NCI-H128 (cell line): ENCODE data around the gene ZNF423.
"Not testable (repeated sequence)": the region's sequence is repeated elsewhere in the genome, so short reads cannot be mapped to it uniquely, and the experiment has no call there.

Experiments used
- DNase-seq: peaks from one replicate; lab custom pipeline; 2025; ENCODE audit not compliant: unreplicated experiment; lab: John Stamatoyannopoulos, UW

ZNF423 gene

GRCh38 chr16:49564496-49565229 is 291.2 kb downstream of the ZNF423 start:
- DNase-seq = no peak

GRCh38 chr16:49563666-49564065 is 292.2 kb downstream of the ZNF423 start:
- DNase-seq = no peak

GRCh38 chr16:49562894-49563293 is 293.0 kb downstream of the ZNF423 start:
- DNase-seq = not testable (repeated sequence)

DNA sequence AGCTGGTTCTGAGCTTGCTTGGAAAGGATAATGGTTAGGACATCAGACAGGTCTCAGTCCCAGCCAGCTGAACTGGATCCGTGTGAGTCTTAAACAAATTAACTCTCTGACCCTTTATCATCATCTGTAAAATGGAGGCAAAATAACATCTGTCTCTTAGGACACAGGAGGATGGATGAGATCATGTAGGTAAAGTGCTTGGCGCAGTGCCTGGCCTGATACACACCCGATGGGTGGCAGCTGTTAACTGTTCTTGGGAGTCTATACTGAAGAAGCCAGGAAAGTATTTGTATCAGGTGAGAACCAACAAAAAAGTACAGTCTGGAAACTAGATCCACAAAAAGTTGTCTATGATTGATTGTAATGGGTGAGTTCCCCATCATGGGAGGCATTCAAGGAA is 293.7 kb downstream of the ZNF423 start:
- no peak for DNase-seq

DNA sequence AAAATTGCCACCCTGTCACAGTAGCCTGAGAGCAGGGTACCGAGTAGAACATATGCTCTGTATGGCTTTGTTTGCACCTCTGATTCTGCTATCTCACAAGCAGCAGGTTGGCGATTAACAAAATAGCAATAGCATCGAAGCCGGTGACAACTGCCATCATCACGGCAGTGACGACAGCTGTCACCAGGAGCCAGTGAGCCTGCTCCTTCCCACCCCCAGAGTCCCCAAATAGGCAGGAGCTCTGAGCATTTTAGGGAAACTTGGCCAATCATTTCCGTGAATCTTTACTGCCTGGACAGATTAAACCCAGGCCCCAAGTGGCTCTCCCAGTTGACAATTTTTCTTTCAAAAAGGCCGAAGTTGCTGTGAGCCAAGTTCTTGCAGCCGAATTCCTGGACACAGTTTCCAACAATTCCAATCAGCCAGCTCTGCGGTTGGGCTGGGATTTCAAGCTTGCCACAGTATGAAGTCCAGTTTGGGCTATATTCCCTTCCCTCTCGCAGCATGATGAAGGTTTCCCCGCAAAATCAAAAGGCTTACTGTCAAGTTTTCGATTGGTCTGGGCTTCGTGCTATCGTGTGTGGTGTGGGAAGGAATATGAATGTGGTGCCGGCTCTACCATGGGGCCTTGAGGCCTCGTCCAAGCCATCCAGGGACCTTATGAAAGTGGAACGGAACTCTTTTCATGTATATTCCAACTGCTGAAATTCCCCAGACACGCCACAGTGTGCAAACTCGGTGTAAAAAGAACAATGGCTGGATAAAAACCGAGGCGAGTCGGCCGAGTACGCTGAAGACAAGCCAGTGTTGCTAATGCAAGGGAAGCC is 295.7 kb downstream of the ZNF423 start:
- DNase-seq = no peak

DNA sequence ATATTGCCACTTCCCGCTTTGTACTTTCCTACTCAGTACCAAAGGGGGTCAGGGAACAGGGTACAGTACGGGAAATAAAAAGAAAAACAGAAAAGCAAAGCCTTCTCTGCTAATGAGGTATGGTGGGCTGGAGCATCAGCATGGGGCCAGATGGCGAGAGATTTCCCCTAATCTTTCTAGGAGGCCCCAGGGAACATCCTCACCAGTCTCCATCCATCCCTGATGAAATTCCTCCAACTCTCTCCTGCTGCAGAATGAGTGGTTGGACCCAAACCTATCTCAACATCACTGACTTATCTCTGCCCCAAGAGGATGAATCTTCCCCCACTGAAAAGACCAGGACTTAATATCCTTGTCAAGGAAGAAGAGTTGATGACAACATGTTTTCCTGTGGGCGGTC is 296.7 kb downstream of the ZNF423 start:
- DNase-seq = no peak

GRCh38 chr16:49558451-49558850 is 297.5 kb downstream of the ZNF423 start:
- no peak for DNase-seq

DNA sequence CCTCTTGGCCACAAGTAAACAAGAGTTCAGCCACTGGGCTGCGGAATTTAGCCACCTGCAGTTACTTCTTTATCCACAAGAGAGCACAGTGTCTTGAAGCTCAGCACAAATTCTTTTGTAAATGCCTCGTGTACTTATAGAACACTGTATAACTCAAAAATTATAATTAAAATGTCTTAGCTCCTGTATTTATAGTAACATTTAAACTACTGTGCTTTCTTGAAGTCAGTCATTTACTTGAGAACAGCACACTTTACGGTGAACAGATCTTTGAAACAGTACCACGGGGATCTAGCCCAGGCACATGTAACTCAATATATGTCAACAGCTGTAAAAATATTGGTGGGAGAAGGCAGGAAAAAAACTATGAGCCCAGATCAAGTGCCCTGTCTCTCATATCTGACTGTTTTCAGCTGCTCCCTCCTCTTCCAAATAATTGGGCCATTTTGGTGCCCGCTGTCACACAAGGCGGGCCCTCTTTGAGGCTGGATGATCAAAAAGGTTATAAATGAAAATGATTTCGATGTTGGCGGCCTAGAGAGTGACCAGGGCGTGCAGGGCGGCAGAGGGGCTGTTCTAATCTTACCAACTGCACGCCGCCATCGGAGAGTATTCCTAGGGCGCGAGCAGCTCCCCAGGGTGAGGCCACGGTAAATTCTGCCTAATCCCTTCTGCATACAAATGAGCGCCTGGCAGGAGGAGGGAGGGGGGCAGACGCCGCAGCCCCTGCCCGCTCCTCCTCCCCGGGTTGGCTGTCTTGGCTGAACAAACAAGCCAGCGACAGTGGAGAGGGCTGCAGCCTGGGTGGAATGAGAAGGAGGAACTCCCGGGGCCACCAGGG is 299.1 kb downstream of the ZNF423 start:
- DNase-seq = peak; percentile 28

GRCh38 chr16:49556249-49556605 is 299.7 kb downstream of the ZNF423 start:
- DNase-seq = no peak

DNA sequence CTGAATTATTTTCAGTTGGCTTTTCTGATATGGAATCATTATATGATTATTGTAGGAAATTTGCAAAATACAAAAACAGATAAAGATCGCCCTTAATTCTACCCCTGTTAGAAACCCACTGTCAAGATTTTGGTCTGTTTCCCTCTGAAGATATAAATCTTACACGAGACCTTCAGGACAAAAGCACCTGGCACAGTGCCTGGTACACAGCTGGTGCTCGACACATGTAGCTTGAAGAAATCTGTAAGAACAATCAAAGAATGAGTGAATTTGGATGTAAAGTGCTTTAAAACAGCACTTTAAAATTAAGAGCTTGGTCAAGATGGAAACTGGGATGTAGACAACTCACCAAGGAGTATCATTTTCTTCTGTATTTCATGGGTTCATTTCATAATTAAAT is 301.2 kb downstream of the ZNF423 start:
- DNase-seq = no peak

DNA sequence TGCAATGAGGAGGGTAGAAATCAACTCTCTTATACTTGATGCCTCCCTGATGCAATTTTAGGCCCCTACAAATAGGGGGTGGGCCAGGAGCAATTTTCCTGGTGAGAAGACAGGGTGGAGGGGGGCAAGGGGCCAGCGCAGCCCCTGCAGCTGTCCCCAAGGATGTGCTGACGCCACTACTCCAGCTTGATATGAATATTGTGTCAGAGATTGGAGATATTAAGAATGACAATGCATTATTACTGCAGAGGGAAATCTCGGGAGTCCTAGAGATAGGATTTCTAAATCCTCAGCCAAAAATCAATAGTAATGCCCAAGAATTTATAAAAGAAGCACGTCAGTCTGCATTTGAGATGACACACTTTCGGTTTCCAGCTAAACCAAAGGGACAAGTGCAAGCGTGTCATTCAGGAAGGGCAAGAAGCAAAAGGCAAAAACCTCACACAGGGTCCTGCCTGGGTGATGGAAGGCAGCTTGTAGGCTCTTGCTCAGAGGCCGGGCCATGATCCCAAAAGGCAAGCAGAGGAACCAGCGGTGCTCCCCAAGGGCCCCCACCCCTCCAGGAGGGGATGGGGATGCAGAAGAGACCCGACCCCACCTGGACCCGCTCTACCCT is 303.5 kb downstream of the ZNF423 start:
- DNase-seq = no peak

DNA sequence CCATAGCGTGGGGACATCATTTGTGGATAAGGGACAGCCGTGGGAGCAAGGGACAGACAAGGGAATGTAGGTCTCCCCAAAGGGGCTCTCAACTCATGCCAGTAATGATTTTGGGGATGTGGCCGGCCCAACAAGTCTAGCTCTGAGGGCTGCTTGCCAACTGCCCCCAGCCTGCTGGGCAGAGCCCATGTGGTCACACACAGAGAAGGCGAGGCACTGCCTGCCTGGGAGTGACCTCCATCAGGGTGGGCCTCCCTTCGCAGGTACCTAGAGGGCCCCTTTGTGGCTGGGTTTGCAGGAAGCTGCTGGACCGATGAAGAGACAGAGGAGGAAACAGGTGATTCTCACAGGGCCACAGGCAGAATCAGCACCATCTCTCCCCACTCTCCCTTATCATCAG is 305.2 kb downstream of the ZNF423 start:
- no peak for DNase-seq

GRCh38 chr16:49550140-49550539 is 305.8 kb downstream of the ZNF423 start:
- DNase-seq = no peak

DNA sequence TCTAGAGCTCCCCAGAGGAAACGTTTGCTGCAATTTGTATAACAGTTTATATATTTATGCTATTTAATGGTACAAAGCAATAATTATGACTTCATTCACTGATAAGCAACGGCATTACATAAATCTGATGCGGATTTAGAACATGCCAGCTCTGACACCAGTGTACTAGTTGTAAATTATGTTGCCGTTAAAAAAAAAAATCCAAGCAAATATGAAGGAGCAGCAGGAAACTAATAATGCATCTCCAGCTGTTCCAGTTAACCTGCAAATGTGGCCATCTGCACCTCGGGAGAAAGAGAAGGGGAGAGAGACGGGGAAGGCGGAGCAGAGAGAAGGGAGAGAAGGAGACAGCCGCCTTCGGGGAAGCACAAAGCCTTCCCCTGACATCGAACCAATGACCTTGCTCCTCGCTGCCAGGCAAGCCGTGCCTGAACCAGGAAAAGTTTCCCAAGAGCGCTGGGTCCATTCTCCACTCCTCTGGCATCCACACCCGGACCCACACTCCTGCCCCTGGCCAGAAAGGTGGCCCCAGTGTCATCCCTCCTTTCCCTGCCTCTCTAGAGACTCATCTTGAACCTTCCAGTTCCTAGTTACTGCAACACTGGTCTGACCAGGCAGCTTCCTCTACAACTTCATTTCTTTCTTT is 307.5 kb downstream of the ZNF423 start:
- DNase-seq = no peak

- DNase-seq = no peak
These were observed 308.5 kb downstream of the ZNF423 start for GRCh38 chr16:49547448-49547847.

GRCh38 chr16:49546735-49547134 is 309.2 kb downstream of the ZNF423 start:
- DNase-seq = no peak

- DNase-seq = no peak
These were observed 310.0 kb downstream of the ZNF423 start for GRCh38 chr16:49545741-49546448.

DNA sequence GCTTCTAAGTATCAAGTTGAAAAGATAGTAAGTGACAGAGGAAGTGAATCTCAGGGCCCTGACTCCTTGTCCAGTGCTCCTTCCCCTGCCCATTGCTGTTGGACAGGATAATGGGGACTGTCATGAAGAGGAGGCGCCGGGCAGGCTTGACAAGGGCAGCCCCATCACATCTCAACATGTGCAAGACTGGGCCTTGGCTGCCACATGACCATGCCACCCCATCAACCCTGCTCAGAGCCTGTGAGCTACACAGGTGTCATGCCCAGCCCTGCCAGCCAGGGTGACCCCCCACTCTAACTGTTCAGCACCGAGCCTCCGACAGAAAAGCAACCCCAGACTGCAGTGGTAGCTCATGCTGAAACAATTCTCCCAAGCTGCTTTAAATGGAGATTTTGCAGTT is 310.7 kb downstream of the ZNF423 start:
- no peak for DNase-seq

DNA sequence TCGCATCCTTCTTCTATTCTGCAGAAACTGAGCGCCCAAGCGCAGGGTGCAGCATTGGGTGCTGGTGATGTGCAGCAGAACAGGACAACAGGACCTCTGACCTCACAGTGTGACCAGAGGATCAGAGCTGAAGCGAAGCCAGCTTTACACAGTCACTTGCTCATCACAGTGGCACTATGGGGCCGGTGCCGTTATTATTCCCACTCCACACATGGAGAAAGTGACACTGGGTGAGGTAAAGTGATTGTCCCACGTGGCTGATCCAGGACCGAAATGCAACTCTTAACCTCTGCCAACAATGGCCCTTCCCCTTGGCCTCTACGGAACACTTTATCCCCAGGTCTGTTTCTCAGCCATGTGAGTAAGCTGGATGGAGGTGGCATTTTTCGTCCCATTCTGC is 311.1 kb downstream of the ZNF423 start:
- no peak for DNase-seq

DNA sequence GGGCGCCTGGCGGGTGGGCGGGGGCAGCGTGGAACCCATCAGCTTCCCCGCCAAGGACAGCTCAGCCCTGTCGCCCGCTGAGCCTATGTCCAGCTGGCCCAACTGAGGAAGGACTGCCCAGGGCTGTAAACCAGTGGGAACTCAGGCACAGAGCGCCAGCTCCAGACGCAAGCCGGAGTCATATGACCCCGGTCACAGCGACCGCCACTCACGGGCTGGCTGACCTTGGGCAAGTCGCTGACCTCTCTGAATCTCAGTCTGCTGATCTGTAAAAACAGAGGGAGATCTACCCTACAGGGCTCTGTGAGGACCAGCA is 312.3 kb downstream of the ZNF423 start:
- DNase-seq = no peak
